ENCODE data around the gene KRT17. TPM values are rescaled to one million over a fixed set of nuclear protein-coding genes. Genes with fewer than 3 reads are reported as not detected.

The KRT17 gene
- total and polyA plus RNA-seq, 2 experiments from 2014 or later, result 1.8 to 3.8 TPM

DNA sequence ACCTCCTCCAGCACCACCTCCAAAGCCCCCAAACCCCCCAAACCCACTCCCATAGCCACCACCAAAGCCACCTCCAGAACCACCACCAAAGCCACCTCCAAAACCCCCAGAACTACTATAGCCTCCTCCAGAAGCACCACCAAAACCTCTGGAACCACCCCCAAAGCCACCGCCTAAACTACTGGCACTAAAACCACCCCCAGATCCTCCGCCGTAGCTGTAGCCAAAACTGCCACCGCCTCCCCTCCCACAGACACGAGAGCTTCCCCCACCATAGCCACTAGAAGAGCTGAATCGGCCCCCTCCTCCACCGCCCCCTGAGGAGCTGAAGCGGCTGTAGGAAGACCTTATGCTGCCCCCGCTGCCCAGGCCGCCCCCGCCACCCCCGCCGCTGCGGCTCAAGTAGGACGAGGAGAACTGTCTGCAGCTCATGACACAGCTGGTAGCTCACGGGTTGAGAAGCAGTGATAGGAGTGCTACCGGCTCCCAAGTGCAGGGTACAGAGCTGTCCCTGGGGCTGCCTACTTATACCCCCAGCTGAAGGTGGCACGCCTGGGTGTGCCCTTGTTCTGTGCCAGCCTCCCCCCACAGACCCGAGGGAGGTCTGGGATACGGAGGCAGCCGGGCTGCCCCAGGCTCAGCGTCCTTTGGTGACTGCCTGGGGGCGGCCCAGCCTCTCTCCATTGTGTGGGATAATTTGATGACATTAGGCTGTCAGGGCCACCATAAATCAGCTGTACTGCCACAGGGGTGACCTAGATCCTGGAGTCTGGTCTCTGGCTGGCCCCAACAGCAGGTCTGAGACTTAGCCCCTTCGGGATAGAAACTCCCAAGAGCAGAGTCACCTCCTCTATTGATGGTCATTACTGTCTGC is 52.6 kb downstream of the KRT17 start, which contains the start of gene KRT9:
Gene KRT9, minus strand, starts transcription at position 499 of the 874 bp plus-strand sequence. Its CDS starts 67 bp downstream, at position 432.
- H3K9ac ChIP-seq, result no peak within 1 kb of the TSS
- no peak within 1 kb of the TSS for H2AFZ ChIP-seq
- in situ Hi-C loops (cut with MboI), result no loop called here
- 50 to 57% methylated on average over 19 to 24 of the region's 24 CpGs for WGBS, 2 experiments (ENCODE audit: low coverage in 1 of 2, low lambda C conversion rate in 2 of 2, missing lambda C conversion rate in 2 of 2)
- no peaks in the 10 kb centered on the region for H3K9me3 ChIP-seq (ENCODE audit: low read depth)
- TF ChIP-seq EZH2phosphoT487 (IDR thresholded peaks at IDR 0.05; ENCODE audit: insufficient read depth, low read depth) (no peak), EZH2 (IDR thresholded peaks at IDR 0.05; ENCODE audit: insufficient read depth, poor library complexity, severe bottlenecking) (no peak)
- no peaks in the 10 kb centered on the region for H3K4me1 ChIP-seq (ENCODE audit: insufficient read depth)
- no peaks in the 10 kb centered on the region for H4K20me1 ChIP-seq (ENCODE audit: insufficient read depth)
- H3K4me2 ChIP-seq (ENCODE audit: unreplicated experiment), result no peak within 1 kb of the TSS
- H3K27me3 ChIP-seq (replicated peaks; ENCODE audit: insufficient read depth), result peaks cover 53% of the 10 kb centered on the region
- H3K9me2 ChIP-seq (ENCODE audit: insufficient read depth), result no peaks in the 10 kb centered on the region
- no peak within 1 kb of the TSS for H3K27ac ChIP-seq
- no peak for DNase-seq
- H3K4me3 ChIP-seq, result no peak within 1 kb of the TSS
- no peaks in the 10 kb centered on the region for H3K79me2 ChIP-seq (ENCODE audit: insufficient read depth)
- no peaks in the 10 kb centered on the region for H3F3A ChIP-seq (ENCODE audit: insufficient read depth)
- H3K36me3 ChIP-seq (ENCODE audit: low read depth), result no peaks in the 10 kb centered on the region

Other genes starting within 250 kb of the KRT17 start
- 73.5 and 77.8 TPM in 2 replicates for gene KRT34, start 242.3 kb downstream of the KRT17 start, total RNA-seq (2014; rRNA removed; shearing (Covaris generic))
- gene KRT34, start 242.3 kb downstream of the KRT17 start, polyA plus RNA-seq (2016; fragmentation: Nextera tagmentation; extraction: Ambion mirVana), result 39.8 and 42.2 TPM in 2 replicates
- gene KRT31, start 227.0 kb downstream of the KRT17 start, total RNA-seq (2014; rRNA removed; shearing (Covaris generic)), result not detected in 2 replicates
- not detected in 2 replicates for gene KRT31, start 227.0 kb downstream of the KRT17 start, polyA plus RNA-seq (2016; fragmentation: Nextera tagmentation; extraction: Ambion mirVana)
- gene KRT37, start 200.0 kb downstream of the KRT17 start, total RNA-seq (2014; rRNA removed; shearing (Covaris generic)), result not detected in 2 replicates
- not detected in 2 replicates for gene KRT37, start 200.0 kb downstream of the KRT17 start, polyA plus RNA-seq (2016; fragmentation: Nextera tagmentation; extraction: Ambion mirVana)
- gene KRT38, start 183.6 kb downstream of the KRT17 start, total RNA-seq (2014; rRNA removed; shearing (Covaris generic)), result not detected in 2 replicates
- gene KRT38, start 183.6 kb downstream of the KRT17 start, polyA plus RNA-seq (2016; fragmentation: Nextera tagmentation; extraction: Ambion mirVana), result not detected in 2 replicates
- gene KRT32, start 157.2 kb downstream of the KRT17 start, total RNA-seq (2014; rRNA removed; shearing (Covaris generic)), result not detected in 2 replicates
- not detected in 2 replicates for gene KRT32, start 157.2 kb downstream of the KRT17 start, polyA plus RNA-seq (2016; fragmentation: Nextera tagmentation; extraction: Ambion mirVana)
- gene KRT35, start 143.4 kb downstream of the KRT17 start, total RNA-seq (2014; rRNA removed; shearing (Covaris generic)), result not detected in 2 replicates
- not detected in 2 replicates for gene KRT35, start 143.4 kb downstream of the KRT17 start, polyA plus RNA-seq (2016; fragmentation: Nextera tagmentation; extraction: Ambion mirVana)
- gene KRT36, start 134.7 kb downstream of the KRT17 start, total RNA-seq (2014; rRNA removed; shearing (Covaris generic)), result not detected in 2 replicates
- not detected in 2 replicates for gene KRT36, start 134.7 kb downstream of the KRT17 start, polyA plus RNA-seq (2016; fragmentation: Nextera tagmentation; extraction: Ambion mirVana)
- gene KRT13, start 119.0 kb downstream of the KRT17 start, total RNA-seq (2014; rRNA removed; shearing (Covaris generic)), result 0.76 TPM in 1 of 2 replicates, not detected in the other
- gene KRT13, start 119.0 kb downstream of the KRT17 start, polyA plus RNA-seq (2016; fragmentation: Nextera tagmentation; extraction: Ambion mirVana), result not detected in 2 replicates
- 0.65 and 1.1 TPM in 2 replicates for gene KRT15, start 105.7 kb downstream of the KRT17 start, total RNA-seq (2014; rRNA removed; shearing (Covaris generic))
- 2.3 and 2.7 TPM in 2 replicates for gene KRT15, start 105.7 kb downstream of the KRT17 start, polyA plus RNA-seq (2016; fragmentation: Nextera tagmentation; extraction: Ambion mirVana)
- 65.4 and 71.5 TPM in 2 replicates for gene KRT19, start 96.3 kb downstream of the KRT17 start, total RNA-seq (2014; rRNA removed; shearing (Covaris generic))
- gene KRT19, start 96.3 kb downstream of the KRT17 start, polyA plus RNA-seq (2016; fragmentation: Nextera tagmentation; extraction: Ambion mirVana), result 95.5 and 100 TPM in 2 replicates
- gene KRT9, start 52.5 kb downstream of the KRT17 start, total RNA-seq (2014; rRNA removed; shearing (Covaris generic)), result not detected in 2 replicates
- not detected in 2 replicates for gene KRT9, start 52.5 kb downstream of the KRT17 start, polyA plus RNA-seq (2016; fragmentation: Nextera tagmentation; extraction: Ambion mirVana)
- 0.25 TPM in 1 of 2 replicates, not detected in the other for gene KRT14, start 37.7 kb downstream of the KRT17 start, total RNA-seq (2014; rRNA removed; shearing (Covaris generic))
- gene KRT14, start 37.7 kb downstream of the KRT17 start, polyA plus RNA-seq (2016; fragmentation: Nextera tagmentation; extraction: Ambion mirVana), result 0.90 and 0.93 TPM in 2 replicates
- 0.38 and 2.5 TPM in 2 replicates for gene KRT16, start 11.8 kb downstream of the KRT17 start, total RNA-seq (2014; rRNA removed; shearing (Covaris generic))
- 0.90 and 1.2 TPM in 2 replicates for gene KRT16, start 11.8 kb downstream of the KRT17 start, polyA plus RNA-seq (2016; fragmentation: Nextera tagmentation; extraction: Ambion mirVana)
- gene EIF1, start 64.3 kb upstream of the KRT17 start, total RNA-seq (2014; rRNA removed; shearing (Covaris generic)), result 98.1 and 113 TPM in 2 replicates
- gene EIF1, start 64.3 kb upstream of the KRT17 start, polyA plus RNA-seq (2016; fragmentation: Nextera tagmentation; extraction: Ambion mirVana), result 1,585 and 1,606 TPM in 2 replicates
- gene GAST, start 87.8 kb upstream of the KRT17 start, total RNA-seq (2014; rRNA removed; shearing (Covaris generic)), result not detected in 2 replicates
- gene GAST, start 87.8 kb upstream of the KRT17 start, polyA plus RNA-seq (2016; fragmentation: Nextera tagmentation; extraction: Ambion mirVana), result not detected in 2 replicates
- gene HAP1, start 110.1 kb upstream of the KRT17 start, total RNA-seq (2014; rRNA removed; shearing (Covaris generic)), result not detected in 2 replicates
- gene HAP1, start 110.1 kb upstream of the KRT17 start, polyA plus RNA-seq (2016; fragmentation: Nextera tagmentation; extraction: Ambion mirVana), result 0.06 TPM in 1 of 2 replicates, not detected in the other
- 2.7 and 3.6 TPM in 2 replicates for gene JUP, start 162.1 kb upstream of the KRT17 start, total RNA-seq (2014; rRNA removed; shearing (Covaris generic))
- gene JUP, start 162.1 kb upstream of the KRT17 start, polyA plus RNA-seq (2016; fragmentation: Nextera tagmentation; extraction: Ambion mirVana), result 2.3 and 3.1 TPM in 2 replicates
- 116 and 161 TPM in 2 replicates for gene P3H4, start 187.4 kb upstream of the KRT17 start, total RNA-seq (2014; rRNA removed; shearing (Covaris generic))
- gene P3H4, start 187.4 kb upstream of the KRT17 start, polyA plus RNA-seq (2016; fragmentation: Nextera tagmentation; extraction: Ambion mirVana), result 96.9 and 105 TPM in 2 replicates
- 750 and 759 TPM in 2 replicates for gene FKBP10, start 188.4 kb upstream of the KRT17 start, total RNA-seq (2014; rRNA removed; shearing (Covaris generic))
- gene FKBP10, start 188.4 kb upstream of the KRT17 start, polyA plus RNA-seq (2016; fragmentation: Nextera tagmentation; extraction: Ambion mirVana), result 78.0 and 81.5 TPM in 2 replicates
- 61.7 and 69.8 TPM in 2 replicates for gene NT5C3B, start 211.7 kb upstream of the KRT17 start, total RNA-seq (2014; rRNA removed; shearing (Covaris generic))
- gene NT5C3B, start 211.7 kb upstream of the KRT17 start, polyA plus RNA-seq (2016; fragmentation: Nextera tagmentation; extraction: Ambion mirVana), result 59.3 and 69.6 TPM in 2 replicates
- gene KLHL10, start 213.2 kb upstream of the KRT17 start, total RNA-seq (2014; rRNA removed; shearing (Covaris generic)), result 2.3 TPM in 1 of 2 replicates, not detected in the other
- 0.09 TPM in 2 replicates for gene KLHL10, start 213.2 kb upstream of the KRT17 start, polyA plus RNA-seq (2016; fragmentation: Nextera tagmentation; extraction: Ambion mirVana)
- gene KLHL11, start 240.8 kb upstream of the KRT17 start, total RNA-seq (2014; rRNA removed; shearing (Covaris generic)), result 27.7 and 28.5 TPM in 2 replicates
- gene KLHL11, start 240.8 kb upstream of the KRT17 start, polyA plus RNA-seq (2016; fragmentation: Nextera tagmentation; extraction: Ambion mirVana), result 12.5 and 12.8 TPM in 2 replicates